Activated CD8-positive, alpha-beta memory T cell treated with anti-CD3 and anti-CD28 coated beads, Interleukin-2, amount 50 U/mL, for 48 hours (primary cell): ENCODE results near the gene EIF4B.

Source experiments
- DNase-seq: peaks from one replicate; pipeline ENCODE4 v3.0.0-alpha.2; 2020

EIF4B gene

DNA sequence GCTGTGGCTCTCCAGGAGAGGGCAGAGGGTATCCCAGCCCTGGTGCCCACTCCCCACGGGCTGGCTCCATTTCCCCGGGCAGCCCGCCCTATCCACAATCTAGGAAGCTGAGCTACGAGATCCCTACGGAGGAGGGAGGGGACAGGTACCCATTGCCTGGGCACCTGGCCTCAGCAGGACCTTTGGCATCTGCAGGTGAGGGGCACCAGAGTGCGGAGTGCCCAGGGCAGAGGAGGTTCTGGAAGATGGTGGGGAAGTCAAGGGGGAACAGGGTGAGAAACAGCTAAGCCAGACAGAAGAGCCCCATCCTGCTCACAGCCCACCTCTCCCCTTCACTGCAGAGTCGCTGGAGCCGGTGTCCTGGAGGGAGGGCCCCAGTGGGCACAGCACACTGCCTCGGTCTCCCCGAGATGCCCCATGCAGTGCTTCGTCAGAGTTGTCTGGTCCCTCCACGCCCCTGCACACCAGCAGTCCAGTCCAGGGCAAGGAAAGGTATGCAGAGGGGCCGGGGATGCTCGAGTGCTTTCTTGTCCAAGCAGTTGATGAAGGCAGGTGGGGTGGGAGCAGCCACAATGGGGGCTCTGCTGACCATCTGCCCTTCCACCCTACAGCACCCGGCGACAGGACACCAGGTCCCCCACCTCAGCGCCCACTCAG, 53.9 kb downstream of the EIF4B start:
- no peak for DNase-seq

DNA sequence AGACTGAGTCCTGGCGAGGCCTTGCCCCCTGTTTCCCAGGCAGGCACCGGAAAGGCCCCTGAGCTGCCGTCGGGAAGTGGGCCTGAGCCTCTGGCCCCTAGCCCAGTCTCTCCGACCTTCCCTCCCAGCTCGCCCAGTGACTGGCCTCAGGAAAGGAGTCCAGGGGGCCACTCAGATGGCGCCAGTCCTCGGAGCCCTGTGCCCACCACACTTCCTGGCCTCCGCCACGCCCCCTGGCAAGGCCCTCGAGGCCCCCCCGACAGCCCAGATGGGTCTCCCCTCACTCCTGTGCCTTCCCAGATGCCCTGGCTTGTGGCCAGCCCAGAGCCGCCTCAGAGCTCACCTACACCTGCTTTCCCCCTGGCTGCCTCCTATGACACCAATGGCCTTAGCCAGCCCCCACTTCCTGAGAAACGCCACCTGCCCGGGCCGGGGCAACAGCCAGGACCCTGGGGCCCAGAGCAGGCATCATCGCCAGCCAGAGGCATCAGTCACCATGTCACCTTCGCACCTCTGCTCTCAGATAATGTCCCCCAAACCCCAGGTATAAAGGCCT, 54.5 kb downstream of the EIF4B start:
- no peak for DNase-seq

DNA sequence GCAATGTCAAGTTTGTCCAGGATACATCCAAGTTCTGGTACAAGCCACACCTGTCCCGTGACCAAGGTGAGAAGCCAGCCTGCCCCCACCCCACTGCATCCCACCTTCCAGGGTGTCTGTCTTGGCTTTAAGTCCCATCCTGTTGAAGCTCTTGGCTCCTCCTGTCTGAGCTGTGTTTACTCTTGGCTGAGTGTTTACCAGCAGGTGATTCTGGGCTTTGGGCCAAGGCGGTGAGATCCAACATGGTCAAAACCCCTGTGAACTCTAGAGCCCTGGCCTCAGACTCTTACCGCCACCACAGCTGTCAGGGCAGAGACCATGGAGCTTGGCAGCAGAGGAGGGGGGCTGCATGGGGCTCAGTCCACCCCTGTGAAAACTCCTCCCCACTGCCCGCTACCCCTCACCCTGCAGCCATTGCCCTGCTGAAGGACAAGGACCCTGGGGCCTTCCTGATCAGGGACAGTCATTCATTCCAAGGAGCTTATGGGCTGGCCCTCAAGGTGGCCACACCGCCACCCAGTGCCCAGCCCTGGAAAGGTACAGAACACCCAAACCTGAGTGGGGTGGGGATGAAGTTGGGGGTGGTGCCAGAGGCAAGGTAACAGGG, 55.3 kb downstream of the EIF4B start:
- no peak for DNase-seq

DNA sequence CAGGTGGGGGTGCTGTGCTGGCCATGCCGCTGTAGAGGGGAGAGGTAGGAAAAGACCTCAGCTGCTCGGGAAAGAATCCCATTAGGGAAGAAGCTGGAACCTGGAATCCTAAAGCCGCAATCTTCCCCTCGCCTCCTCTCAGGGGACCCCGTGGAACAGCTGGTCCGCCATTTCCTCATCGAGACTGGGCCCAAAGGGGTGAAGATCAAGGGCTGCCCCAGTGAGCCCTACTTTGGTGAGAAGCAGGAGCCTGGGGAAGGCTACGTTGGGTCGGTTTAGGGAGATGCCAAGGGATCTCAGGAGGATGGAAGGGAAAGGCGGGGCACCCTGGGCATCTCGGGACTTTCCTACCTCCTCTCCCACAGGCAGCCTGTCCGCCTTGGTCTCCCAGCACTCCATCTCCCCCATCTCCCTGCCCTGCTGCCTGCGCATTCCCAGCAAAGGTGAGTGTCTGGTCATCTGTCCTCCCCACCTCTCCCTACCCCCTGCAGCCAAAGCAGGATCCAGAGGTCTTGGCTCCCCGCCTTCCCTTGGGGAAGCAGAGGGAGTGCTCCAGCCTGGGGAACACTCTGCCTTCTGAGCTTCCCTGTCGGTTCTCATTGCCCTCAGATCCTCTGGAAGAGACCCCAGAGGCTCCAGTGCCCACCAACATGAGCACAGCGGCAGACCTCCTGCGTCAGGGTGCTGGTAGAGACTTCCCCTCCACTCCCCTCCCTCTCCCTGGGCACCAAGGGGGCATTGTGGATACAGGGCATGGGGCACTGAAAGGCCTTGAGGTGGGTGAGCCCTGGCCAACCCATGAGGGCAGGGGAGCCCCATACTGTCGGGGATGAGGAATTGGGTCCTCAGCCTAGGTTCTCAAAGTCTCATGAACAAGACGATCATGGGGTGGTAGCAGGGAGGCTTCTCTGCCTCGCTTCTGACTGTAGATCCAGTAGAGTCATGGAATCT, 56.0 kb downstream of the EIF4B start:
- DNase-seq: no peak

DNA sequence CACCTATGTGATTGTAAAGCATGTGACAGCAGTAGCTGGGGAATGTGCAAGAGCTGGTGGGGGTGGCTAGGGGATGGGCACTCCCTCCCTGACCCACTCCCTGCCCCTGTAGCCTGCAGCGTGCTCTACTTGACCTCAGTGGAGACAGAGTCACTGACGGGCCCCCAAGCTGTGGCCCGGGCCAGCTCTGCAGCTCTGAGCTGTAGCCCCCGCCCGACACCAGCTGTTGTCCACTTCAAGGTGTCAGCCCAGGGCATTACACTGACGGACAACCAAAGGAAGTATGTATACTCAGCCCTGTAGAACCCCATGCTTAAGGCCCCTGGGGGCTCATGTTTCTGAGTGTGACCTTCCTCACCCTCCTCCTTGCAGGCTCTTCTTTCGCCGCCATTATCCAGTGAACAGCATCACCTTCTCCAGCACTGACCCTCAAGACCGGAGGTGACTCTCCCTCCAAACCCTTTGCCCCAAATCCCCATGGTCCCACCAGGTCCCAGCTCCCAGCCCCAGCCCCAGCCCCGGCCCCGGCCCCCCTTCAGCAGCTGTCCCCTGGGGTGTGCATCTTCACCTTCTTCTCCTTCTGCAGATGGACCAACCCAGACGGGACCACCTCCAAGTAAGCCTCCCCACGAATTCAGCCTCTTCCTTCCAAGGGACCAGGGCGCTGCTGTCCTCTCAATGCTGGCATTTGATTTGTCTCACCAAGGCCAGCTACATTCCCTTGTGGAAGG, 56.9 kb downstream of the EIF4B start:
- no peak for DNase-seq

DNA sequence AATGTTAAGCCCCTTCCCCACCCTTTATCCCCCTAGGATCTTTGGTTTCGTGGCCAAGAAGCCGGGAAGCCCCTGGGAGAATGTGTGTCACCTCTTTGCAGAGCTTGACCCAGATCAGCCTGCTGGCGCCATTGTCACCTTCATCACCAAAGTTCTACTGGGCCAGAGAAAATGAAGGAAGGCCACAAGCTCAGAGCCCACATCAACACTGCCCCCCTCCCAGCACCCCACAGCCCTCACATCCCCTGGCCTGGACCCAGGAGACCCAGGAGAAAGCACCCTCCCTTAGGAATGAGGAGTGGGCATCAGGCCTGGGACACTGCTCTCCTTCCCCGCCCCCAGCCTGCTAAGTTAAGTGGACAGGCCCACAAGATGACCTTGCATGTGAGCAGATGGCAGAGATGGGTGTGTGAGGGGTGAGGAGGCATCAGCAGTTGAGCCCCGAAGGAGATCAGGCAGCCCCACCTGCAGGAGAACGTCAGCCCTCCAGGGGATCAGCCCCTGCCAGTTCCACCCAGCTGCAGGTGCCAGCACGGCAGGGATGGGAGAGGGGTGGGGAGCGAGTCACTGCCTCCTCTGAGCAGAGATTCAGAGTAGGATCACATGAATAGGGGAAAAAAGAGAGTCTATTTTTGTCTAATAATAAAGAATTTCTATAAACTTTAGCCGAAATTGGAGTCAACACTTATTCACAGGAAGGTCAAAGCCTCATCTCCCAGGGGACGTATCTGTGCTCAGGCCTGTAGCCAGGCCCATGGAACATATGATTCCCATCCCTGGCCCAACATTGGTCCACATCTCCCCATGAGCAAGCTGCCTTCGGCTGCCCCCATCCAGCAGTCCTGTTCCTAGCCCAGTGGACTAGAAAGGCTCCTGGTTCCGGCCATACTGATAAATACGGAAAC, 57.7 kb downstream of the EIF4B start:
- DNase-seq: peak; percentile 44

DNA sequence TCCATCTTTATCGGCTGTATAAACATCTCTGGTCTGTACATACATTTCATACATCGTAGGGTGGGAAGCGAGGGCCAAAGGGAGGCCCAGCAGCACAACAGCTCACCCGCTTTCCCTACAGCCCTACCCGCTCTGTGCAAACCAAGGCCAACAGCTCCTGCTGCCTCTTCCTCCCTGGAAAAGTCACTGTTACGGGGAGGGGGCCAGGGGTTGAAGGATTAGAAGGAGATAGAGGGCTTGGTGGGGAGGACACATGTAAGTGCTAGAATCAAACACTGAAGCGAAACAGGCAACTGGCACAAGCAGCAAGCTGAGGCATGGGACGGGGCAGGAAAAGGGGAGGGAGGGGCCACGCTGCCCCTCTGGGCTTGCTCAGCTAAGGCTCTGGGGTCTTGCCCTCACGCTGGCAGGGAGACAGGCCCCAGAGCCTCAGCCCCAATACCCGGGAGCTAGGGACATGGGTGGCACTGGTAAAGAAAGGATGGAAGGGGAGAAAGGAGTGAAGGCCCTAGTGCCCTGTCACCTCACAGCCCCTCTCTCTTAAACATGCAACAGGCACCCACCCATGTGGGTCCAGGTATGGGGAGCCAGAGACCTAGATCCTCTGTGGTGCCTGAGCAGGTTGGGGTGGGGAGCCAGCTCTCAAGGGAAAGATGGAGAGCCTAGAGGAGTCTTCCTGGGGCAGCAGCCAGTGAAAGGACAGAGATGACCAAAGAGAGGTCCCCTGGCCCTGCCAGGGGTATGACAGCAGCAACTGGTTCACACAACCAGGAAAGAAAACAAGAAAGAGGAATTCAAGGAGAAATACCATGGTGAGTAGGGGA, 58.6 kb downstream of the EIF4B start:
- peak; percentile 48 for DNase-seq

DNA sequence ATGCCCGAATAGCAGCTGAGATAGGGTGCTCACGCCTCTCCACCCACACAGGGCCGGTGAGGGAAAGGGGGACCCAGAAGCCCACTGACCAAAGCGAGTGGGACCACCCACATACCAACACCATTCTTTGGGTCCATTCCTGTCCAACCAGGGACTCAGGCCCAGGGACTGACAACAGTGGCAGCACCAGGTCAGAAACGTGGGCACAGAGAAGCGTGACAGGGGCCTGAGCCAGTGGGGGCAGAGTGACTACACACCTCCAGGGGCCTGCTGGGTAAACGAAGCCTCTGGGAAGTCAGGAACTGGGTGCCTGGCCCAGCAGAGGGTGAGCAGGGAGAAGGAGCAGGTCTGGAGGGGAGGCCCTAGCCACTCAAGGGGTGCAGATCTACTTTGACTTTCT, 59.2 kb downstream of the EIF4B start:
- DNase-seq: peak; percentile 47

DNA sequence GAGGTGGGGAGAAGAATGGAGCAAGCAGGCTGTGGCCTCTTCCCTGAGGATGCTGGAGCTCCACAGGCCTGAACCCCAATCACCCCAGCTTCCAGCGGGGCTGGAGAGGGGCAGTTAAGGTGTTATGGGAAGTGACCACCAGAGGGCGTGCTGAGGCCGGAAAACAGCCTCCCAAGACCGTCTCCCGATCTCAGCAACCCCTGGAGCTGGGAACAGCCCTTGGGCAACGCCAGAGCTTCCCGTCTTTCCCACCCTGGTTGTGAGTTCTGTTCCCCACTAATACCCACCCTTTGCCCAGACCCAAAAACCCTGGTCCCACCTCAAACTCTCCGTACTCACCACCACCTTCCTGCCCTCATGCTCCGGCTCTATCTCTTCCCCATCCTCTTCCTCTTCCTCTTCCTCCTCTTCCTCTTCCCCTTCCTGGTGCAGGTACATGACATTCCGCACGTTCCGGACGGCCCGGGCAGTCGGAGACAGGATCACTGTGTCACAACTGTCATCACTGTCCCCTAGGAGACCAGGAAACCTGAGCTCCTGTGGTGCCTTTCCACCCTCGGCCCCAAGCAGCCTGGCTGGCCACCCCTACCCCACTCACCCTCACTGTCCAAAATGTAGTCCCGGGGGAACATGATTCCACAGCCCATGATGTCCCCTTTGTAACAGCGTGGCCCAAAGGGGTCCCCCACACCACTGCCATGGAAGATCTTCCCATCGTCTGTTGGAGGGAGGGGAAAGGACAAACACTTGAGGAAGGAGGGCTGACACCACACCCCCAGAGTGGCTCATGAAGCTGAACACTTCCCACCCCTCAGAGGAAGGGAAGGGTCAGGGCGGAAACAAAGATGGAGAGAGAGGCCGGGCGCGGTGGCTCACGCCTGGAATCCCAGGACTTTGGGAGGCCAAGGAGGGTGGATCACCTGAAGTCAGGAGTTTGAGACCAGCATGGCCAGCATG, 60.0 kb downstream of the EIF4B start:
- DNase-seq: peak; percentile 92

DNA sequence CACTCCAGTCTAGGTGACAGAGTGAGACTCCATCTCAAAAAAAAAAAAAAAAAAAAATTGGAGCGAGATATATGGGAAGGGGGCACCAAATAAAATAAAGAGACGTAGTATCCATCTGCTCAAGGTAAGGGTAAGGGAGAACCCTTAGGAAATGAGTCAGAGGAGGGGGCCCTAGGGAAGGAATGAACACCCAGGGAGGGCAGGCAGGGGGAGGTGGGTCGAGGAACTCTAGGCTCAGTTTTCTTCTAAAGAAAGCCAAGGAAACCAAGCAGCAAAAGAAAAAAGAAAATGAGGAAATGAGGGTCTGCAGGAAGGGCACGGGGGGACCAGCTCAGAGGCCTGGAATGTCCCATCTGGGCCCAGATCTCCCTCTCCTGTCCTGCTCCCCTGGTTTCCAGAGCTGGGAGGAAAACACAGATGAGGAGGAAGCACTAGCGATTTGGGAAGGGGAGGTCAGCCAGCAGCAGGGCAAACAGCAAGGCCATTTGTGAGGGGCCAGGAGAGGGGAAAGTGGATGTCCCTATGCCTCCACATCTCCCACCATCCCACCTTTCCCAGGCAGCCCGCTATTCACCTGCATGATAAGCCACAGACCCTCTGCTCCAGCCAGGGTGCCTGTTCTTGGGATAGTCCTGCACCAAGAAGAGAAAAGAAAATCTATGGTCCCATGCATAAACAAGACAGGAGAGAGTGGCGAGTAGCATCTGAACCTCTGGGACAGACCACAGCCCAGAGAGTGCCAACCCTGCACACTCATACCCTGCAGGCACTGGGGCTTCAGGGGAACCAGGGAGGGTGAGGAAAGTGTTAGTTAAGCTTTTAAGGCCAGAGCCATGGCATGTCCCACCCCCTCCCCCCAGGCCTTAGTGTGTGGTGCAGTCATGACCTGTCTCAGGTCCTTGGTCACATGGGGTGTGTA, 61.1 kb downstream of the EIF4B start:
- no peak for DNase-seq

DNA sequence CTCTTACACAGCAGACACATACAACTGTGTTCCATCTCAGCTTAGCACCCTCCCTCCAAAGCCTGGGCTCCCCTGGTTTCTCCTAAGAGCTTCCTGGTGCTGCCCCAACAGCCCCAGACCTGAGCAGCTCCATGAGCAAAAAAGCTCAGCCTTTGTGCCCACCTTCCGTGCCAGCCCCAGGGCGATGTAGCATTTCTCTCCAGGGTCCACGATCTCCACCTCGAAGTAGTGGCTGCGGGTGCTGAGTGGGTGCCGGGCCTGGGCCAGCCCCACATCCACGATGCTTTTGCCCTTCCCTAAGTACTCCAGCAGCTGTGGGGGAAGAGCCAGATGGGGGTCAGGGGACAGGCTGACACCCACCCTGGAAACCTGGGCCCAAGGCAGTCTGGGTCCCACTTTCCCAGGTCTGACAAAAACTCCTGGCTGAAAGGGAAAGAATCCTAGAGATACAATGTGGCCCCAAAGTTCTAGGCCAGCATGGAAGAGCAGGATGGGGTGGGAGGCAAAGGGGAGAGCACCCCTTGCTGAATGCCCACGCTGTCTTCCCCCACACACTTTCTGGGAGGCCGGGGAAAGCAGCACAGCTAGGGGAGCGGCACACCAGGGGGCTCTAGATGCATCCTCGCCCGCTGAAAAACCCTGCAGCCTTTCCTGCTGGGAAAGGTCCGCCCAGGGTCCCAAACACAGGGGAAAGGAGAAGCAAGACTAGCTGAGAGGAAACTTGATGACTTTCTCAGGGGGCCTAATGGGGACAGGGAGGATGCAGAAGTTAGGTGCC, 61.9 kb downstream of the EIF4B start:
- no peak for DNase-seq

DNA sequence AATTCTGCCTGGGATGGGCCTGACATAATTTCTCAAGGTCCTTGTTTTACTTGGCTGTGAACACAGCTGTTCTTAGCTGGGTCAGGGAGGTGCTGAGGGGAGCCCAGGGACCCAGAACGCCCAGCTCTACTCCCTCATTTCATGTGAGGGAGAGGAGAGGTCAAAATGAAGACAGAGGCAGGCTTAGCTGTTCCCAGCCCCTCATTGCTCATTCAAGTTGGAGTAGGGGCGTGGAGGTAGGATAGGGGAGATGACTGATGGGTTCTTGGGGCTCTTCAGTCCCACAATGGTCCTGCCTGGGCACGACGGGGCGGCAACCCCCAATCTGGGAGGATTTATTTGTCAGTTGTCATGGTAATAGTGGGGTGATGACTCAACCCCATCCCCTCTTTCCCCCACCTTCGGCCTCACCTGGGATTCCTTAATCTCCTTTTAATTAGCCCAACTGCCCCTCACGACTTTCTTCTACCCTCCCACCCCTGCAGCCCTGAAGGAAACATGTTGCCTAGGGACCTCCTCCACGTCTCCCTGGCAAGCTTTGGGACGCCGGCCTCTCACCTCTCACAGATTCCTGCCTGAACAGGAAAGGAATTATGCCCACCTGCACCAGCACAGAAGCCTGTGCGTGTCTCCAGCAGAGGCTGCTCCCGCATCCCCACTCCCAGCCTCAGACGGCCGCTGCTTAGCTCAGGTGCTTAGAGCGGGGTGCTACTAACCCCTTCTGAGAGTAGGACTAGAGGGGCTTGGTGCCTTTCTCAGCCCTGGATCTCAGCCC, 62.7 kb downstream of the EIF4B start:
- no peak for DNase-seq

DNA sequence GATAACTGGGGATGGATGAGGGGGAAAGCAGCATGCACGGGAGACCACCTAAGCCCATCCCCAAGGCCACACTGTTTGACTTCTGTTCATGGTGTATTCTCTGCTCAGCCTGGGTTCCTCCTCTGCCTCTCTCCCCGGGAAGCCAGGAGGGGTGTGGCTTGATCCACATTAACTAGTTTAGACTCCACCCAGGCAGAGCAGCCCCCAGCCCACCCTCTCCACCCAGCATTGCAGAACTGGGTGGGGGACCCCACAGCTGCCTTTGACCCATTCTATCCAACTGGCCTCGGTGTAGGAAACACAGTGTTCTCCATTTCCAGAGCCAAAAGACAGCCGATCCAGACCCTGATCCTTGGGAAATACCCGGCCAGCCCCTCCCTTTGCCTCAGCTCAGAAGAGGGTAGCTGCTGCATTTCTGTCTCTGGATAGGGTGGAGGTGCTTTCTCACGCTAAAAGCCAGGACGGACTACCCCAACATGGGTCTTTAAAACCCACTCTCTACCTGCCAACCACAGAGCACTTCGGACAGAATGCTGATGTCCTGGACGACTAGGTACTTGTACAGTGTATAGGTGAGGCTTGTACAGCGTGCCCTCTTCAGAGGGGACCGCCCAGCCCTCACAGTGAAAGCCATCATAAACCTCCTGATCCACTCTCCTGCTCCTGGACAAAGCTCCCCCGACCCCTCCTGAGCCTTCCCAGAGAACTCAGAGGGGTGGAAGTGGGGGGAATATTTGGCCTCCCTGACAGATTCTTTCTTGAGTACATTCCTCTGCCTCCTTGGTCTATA, 63.6 kb downstream of the EIF4B start:
- no peak for DNase-seq

DNA sequence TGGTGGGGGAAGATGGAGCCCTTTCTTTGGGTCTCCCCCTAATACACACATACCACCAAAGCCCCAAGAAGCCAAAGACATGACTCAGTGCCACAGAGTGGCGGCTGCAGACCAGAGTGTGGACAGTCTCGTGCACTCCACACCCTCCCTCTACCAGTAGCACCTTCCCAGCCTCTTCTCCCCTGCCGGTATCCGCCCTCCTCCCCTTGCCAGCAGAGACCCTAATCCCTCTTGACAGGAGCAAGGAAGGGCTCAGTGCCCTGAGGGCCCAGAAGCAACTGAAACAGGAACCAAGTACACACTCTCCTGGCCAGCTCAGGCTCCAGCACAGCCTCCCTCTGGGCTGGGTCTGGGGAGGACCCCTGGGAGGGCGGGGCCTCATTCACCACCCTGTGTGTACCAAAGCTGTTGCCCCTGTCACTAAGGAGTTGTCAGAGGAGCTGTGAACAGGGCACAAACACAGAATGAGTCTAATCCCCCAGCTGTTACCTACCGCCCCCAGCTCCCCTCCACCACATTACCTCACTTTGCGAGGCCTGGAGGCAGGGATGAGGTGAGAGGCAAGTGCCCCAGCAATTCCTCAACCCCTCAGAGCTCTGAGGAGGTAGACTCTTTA, 64.7 kb downstream of the EIF4B start:
- DNase-seq: no peak
